T47D (cell line): ENCODE measurements around the gene PLXDC2.
A peak's percentile ranks its signal among the peaks of the same experiment; 100 is the strongest.
"Not testable (repeated sequence)": the region's sequence is repeated elsewhere in the genome, so short reads cannot be mapped to it uniquely, and the experiment has no call there.

Source experiments
- DNase-seq, 2 experiments: peaks; one replicate each; pipeline versions ENCODE4 v3.0.0 to v3.0.0-alpha.2; 2011 to 2012; ENCODE audit warnings: low read depth in 1 of 2, low spot score in 1 of 2
- JUND ChIP-seq: IDR thresholded peaks from 2 replicates; pipeline ENCODE4 v1.6.1; 2012; ENCODE audit warnings: low read depth
- in situ Hi-C: cut with HindIII; loops from 2 replicates; pipeline ENCODE4 v1.10.0; 2016; ENCODE audit warnings: low sequenced_read_pairs, low pct_unique_long_range_greater_than_20kb

Gene PLXDC2

GRCh38 chr10:19974138-19974537, 157.9 kb downstream of the PLXDC2 start:
- no peak for TF ChIP-seq JUND
- in situ Hi-C loops, result no loop called here
- peak in 1 of 2 experiments; percentile 3 for DNase-seq

GRCh38 chr10:19974554-19974953, 158.3 kb downstream of the PLXDC2 start:
- no peak for TF ChIP-seq JUND
- no peak for DNase-seq
- in situ Hi-C loops, result no loop called here

- no peak for DNase-seq
- in situ Hi-C loops, result no loop called here
- TF ChIP-seq JUND, result no peak
These were observed 160.9 kb downstream of the PLXDC2 start for GRCh38 chr10:19977097-19977521.

- TF ChIP-seq JUND, result no peak
- DNase-seq, result no peak
- in situ Hi-C loops, result no loop called here
These were observed 163.4 kb downstream of the PLXDC2 start for GRCh38 chr10:19979628-19980027.

GRCh38 chr10:19983880-19984565, 167.8 kb downstream of the PLXDC2 start:
- TF ChIP-seq JUND, result no peak
- in situ Hi-C loops, result no loop called here
- DNase-seq, result no peak

- no peak for TF ChIP-seq JUND
- no peak for DNase-seq
- in situ Hi-C loops, result no loop called here
These were observed 169.5 kb downstream of the PLXDC2 start for GRCh38 chr10:19985745-19986144.

GRCh38 chr10:19986591-19986990, 170.4 kb downstream of the PLXDC2 start:
- no peak for DNase-seq
- TF ChIP-seq JUND, result no peak
- in situ Hi-C loops, result no loop called here

GRCh38 chr10:19987931-19988330, 171.7 kb downstream of the PLXDC2 start:
- no peak for DNase-seq
- in situ Hi-C loops, result no loop called here
- no peak for TF ChIP-seq JUND

GRCh38 chr10:19993714-19994315, 177.6 kb downstream of the PLXDC2 start:
- in situ Hi-C loops, result no loop called here
- DNase-seq, result no peak
- TF ChIP-seq JUND, result no peak

GRCh38 chr10:19998482-19998881, 182.2 kb downstream of the PLXDC2 start:
- in situ Hi-C loops, result no loop called here
- DNase-seq, result peak in 1 of 2 experiments; percentile 23
- TF ChIP-seq JUND, result no peak

- no peak for TF ChIP-seq JUND
- in situ Hi-C loops, result no loop called here
- DNase-seq, result no peak
These were observed 183.2 kb downstream of the PLXDC2 start for GRCh38 chr10:19999431-19999830.

- in situ Hi-C loops, result not testable (repeated sequence)
These were observed 185.8 kb downstream of the PLXDC2 start for GRCh38 chr10:20002026-20002425.

GRCh38 chr10:20002657-20003056, 186.4 kb downstream of the PLXDC2 start:
- in situ Hi-C loops, result no loop called here
- DNase-seq, result no peak
- no peak for TF ChIP-seq JUND

More at GRCh38 chr10:20002026-20002425, 185.8 kb downstream of the PLXDC2 start:
- DNase-seq, result not testable (repeated sequence)
